HFFc6 (cell line): ENCODE data around the gene C5. TPM values are rescaled to one million over a fixed set of nuclear protein-coding genes. Genes with fewer than 3 reads are reported as not detected.
A peak's percentile ranks its signal among the peaks of the same experiment; 100 is the strongest.
"Not testable (repeated sequence)": the region's sequence is repeated elsewhere in the genome, so short reads cannot be mapped to it uniquely, and the experiment has no call there.

Experiments used
- DNase-seq: peaks from one replicate; pipeline ENCODE4 v3.0.0-alpha.2; 2018
- H3K27ac Mint-ChIP-seq: 2 replicates; pipeline ENCODE4 v1.8.0; 2020; ENCODE audit warnings: mild to moderate bottlenecking, mixed read lengths
- H3K27me3 Mint-ChIP-seq: 2 replicates; pipeline ENCODE4 v1.8.0; 2021; ENCODE audit warnings: mild to moderate bottlenecking, moderate library complexity, mixed read lengths; ENCODE audit not compliant: insufficient read depth
- H3K36me3 Mint-ChIP-seq: 2 replicates; pipeline ENCODE4 v1.8.0; 2021; ENCODE audit warnings: low read depth, mixed read lengths
- H3K4me1 Mint-ChIP-seq: 2 replicates; pipeline ENCODE4 v1.8.0; 2020; ENCODE audit warnings: low read depth, mixed read lengths
- H3K4me3 Mint-ChIP-seq: 2 replicates; pipeline ENCODE4 v1.8.0; 2020; ENCODE audit warnings: mild to moderate bottlenecking, moderate library complexity, mixed read lengths
- H3K9me3 Mint-ChIP-seq: 2 replicates; pipeline ENCODE4 v1.8.0; 2020; ENCODE audit warnings: mild to moderate bottlenecking, mixed read lengths
- long read RNA-seq: library from polyadenylated mRNA; unstranded; transcript quantifications from one replicate; pipeline ENCODE4 v2.0.0, GENCODE V29; 2019
- total RNA-seq, 6 experiments: library from RNA; stranded (reverse); fragmentation: NEBNext Ultra II Directional; extraction: Animal tissue kit (Norgen Biotek cat#: 25700); gene quantifications; 2 replicates in 1 of 6; 3 replicates in 5 of 6; pipeline ENCODE4 v1.2.3, GENCODE V29; 2021
- TF ChIP-seq, protein P1 (sequence below): fragments of 200-600 bp; sonication (generic); IDR thresholded peaks from 2 replicates; pipeline ENCODE4 v1.5.0; 2021; ENCODE audit warnings: antibody characterized with exemption, mild to moderate bottlenecking

Gene C5
- total RNA-seq = 1 to 10 TPM; 1.5 to 2.3 (median 2.1) TPM
- long read RNA-seq, partial matches to known transcripts = 0 of 1 reads
- long read RNA-seq, other reads (novel, unspliced or antisense) = 1 of 1 reads

DNA sequence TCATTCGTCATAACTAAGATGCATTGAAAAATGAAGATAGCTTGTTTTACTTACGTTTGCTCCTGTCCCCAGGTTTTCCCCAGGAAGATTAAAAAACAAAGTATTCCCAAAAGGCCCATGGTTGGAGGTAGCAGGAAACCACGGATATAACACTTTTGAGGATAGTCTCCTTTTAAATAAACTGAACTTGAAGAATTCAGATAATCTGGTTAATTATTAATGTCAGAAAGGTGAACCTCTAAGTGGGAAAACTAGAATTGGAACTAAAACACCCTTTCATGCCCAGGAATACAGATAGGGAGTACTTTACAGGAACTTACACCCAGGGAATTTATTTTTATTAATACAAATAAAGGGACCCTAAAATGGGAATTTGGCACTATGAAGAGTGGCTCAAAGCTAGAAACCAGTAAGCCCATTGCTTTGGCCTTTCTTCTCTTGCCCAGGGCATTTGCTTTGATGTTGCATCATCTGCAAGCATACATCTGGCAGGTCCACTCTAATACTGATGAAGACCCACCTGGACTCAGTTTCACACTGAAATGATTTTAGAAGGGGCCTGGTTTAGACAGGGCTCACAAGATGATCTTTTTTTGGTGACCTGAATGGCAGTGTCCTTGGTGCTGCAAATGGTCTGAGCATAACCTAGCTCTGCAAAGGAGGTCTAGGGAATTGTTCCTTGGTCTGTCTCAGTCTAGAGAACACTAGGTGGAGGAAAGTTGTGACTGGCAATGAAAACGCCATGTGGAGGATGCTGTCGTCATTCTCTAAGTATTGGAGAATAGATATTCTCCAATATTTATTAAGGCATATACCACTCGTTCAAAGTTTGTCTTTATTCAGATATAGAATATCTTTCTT is at the start of gene C5:
TSS of gene C5 (minus strand) at position 148 of the 861 bp plus-strand sequence. CDS start at position 119, 29 bp downstream.
- no peak within 1 kb of the TSS for H3K4me3 Mint-ChIP-seq
- H3K27me3 Mint-ChIP-seq = no peaks in the 10 kb centered on the region
- DNase-seq = no peak
- H3K4me1 Mint-ChIP-seq = peaks cover 10% of the 10 kb centered on the region
- H3K9me3 Mint-ChIP-seq = no peaks in the 10 kb centered on the region
- no peaks in the 10 kb centered on the region for H3K36me3 Mint-ChIP-seq
- H3K27ac Mint-ChIP-seq = no peak within 1 kb of the TSS
- TF ChIP-seq, protein P1, sequence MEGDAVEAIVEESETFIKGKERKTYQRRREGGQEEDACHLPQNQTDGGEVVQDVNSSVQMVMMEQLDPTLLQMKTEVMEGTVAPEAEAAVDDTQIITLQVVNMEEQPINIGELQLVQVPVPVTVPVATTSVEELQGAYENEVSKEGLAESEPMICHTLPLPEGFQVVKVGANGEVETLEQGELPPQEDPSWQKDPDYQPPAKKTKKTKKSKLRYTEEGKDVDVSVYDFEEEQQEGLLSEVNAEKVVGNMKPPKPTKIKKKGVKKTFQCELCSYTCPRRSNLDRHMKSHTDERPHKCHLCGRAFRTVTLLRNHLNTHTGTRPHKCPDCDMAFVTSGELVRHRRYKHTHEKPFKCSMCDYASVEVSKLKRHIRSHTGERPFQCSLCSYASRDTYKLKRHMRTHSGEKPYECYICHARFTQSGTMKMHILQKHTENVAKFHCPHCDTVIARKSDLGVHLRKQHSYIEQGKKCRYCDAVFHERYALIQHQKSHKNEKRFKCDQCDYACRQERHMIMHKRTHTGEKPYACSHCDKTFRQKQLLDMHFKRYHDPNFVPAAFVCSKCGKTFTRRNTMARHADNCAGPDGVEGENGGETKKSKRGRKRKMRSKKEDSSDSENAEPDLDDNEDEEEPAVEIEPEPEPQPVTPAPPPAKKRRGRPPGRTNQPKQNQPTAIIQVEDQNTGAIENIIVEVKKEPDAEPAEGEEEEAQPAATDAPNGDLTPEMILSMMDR = no peak

DNA sequence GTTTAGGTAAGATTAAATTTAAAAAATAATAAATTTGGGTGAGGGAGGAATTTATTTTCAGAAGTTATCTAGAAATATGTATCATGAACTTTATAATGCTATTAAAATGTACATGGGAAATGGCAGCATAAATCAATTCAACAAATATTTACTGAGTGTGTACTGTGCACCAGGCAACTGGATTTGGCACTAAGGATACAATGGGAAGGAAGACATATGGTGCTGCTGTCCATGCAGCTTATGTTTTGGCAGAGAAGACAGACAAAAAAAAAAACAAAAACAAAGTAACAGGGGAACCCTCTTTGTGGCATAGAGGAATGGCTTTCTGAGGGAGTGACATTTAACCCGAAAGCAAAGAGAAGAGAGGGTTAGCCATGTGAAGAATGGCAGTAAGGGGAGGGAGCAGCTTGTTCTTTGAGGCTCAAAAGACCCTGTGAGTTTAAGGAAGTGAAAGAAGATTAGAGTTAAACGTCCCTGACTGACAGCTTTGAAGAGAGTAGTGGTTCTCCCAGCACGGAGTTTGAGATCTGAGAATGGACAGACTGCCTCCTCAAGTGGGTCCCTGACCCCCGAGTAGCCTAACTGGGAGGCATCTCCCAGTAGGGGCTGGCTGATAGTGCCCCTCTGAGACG is 48.6 kb upstream of the C5 start:
- Mint-ChIP-seq H3K4me3 (no peak overlapping the region), H3K36me3 (peaks cover 38% of the 10 kb centered on the region), H3K27me3 (no peaks in the 10 kb centered on the region), H3K4me1 (no peaks in the 10 kb centered on the region), H3K9me3 (peaks cover 8% of the 10 kb centered on the region; the same call in 1 of the 2 replicates), H3K27ac (no peak overlapping the region)
- TF ChIP-seq, protein P1 = no peak
- no peak for DNase-seq

DNA sequence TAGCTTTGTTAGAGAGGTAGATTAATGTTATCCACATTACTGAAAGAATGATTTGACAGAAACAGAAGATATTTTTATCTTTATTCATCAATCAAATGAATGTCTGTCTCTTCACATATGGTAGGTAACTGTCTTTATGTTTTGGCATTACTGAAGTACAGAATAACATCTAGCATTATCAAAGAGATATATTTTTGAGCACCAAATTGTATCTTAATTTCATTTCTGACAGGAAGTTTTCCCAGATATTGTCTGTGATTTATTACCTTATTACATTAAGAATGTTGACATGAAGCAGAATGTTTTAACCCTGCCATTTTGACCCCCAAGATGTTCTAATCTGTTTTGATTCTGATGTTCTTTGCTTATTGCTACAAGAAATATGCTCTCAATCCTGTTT is 45.0 kb upstream of the C5 start:
- no peaks in the 10 kb centered on the region for H3K9me3 Mint-ChIP-seq
- no peak for DNase-seq
- H3K27ac Mint-ChIP-seq = no peak overlapping the region
- no peaks in the 10 kb centered on the region for H3K4me1 Mint-ChIP-seq
- H3K27me3 Mint-ChIP-seq = no peaks in the 10 kb centered on the region
- H3K36me3 Mint-ChIP-seq = peaks cover 24% of the 10 kb centered on the region
- TF ChIP-seq, protein P1 = no peak
- no peak overlapping the region for H3K4me3 Mint-ChIP-seq

DNA sequence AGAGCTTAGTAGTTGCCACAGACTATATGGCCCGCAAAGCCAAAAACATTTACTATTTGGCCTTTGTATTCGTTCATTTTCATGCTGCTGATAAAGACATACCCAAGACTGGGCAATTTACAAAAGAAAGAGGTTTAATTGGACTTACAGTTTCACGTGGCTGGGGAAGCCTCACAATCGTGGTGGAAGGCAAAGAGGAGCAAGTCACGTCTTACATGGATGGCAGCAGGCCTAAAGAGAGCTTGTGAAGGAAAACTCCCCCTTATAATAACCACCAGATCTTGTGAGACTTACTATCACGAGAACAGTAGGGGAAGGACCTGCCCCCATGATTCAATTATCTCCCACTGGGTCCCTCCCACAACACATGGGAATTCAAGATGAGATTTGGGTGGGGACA is 40.7 kb upstream of the C5 start:
- not testable (repeated sequence) for H3K27ac Mint-ChIP-seq, H3K4me1 Mint-ChIP-seq, H3K9me3 Mint-ChIP-seq, H3K27me3 Mint-ChIP-seq, DNase-seq, H3K4me3 Mint-ChIP-seq
- H3K36me3 Mint-ChIP-seq = peaks cover 13% of the 10 kb centered on the region

DNA sequence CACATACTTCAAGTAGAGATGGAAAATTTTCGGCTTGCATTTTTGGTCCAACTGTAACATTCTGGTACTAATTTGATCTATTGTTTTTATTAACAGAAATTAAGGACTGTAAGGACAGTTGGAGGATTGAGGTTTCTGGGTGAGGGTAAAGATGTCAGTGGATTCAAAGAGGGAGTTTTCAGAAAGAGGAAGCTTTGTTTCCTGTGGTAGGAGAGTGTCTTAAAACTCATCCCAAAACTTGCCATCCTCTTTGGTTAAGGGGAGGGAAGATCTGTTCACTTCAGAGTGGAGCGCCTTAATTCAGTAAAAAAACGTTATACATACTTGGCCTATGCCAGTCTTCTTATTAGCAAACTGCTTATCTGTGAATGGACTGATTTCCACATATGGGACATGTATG is 38.5 kb upstream of the C5 start:
- peaks cover 18% of the 10 kb centered on the region for H3K4me1 Mint-ChIP-seq
- H3K9me3 Mint-ChIP-seq = no peaks in the 10 kb centered on the region
- peaks cover 15% of the 10 kb centered on the region; the same call in 1 of the 2 replicates for H3K36me3 Mint-ChIP-seq
- H3K4me3 Mint-ChIP-seq = no peak overlapping the region
- no peaks in the 10 kb centered on the region for H3K27me3 Mint-ChIP-seq
- TF ChIP-seq, protein P1 = no peak
- no peak for DNase-seq
- H3K27ac Mint-ChIP-seq = no peak overlapping the region

DNA sequence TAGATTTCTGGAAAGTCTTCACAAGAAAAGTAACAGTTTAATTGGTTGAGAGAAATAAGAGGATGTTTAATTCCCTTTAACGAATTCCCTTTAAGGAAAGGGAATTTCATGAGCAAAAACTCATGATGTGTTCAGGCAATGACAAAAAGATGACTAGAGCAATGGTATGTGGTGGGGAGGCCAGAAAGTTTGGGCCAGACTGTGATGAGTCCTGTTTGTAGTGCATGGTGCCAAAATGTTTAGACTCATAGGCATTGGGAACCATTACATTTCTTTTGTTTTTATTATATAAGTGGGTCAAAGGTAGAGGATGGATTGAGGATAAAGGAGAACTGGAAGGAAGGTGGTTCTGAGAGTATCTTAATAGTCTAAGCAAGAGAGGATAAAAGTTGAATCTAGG is 35.6 kb upstream of the C5 start:
- H3K27me3 Mint-ChIP-seq = no peaks in the 10 kb centered on the region
- DNase-seq = peak; percentile 33
- H3K4me3 Mint-ChIP-seq = no peak overlapping the region; the same call in 1 of the 2 replicates
- TF ChIP-seq, protein P1 = no peak
- H3K9me3 Mint-ChIP-seq = no peaks in the 10 kb centered on the region
- H3K4me1 Mint-ChIP-seq = peaks cover 18% of the 10 kb centered on the region
- H3K27ac Mint-ChIP-seq = peak overlapping the region; percentile 20
- H3K36me3 Mint-ChIP-seq = peaks cover 9% of the 10 kb centered on the region; the same call in 1 of the 2 replicates
